Measurements from ENCODE around the gene SH3BP5.

The SH3BP5 gene

GRCh38 chr3:15276028-15276724 is 56.2 kb downstream of the SH3BP5 start:
- no peak for DNase-seq (ENCODE audit: low read depth in 2 of 2)

- DNase-seq (ENCODE audit: low read depth in 2 of 2), result no peak
Observed at GRCh38 chr3:15273227-15273626, 59.2 kb downstream of the SH3BP5 start.

DNA sequence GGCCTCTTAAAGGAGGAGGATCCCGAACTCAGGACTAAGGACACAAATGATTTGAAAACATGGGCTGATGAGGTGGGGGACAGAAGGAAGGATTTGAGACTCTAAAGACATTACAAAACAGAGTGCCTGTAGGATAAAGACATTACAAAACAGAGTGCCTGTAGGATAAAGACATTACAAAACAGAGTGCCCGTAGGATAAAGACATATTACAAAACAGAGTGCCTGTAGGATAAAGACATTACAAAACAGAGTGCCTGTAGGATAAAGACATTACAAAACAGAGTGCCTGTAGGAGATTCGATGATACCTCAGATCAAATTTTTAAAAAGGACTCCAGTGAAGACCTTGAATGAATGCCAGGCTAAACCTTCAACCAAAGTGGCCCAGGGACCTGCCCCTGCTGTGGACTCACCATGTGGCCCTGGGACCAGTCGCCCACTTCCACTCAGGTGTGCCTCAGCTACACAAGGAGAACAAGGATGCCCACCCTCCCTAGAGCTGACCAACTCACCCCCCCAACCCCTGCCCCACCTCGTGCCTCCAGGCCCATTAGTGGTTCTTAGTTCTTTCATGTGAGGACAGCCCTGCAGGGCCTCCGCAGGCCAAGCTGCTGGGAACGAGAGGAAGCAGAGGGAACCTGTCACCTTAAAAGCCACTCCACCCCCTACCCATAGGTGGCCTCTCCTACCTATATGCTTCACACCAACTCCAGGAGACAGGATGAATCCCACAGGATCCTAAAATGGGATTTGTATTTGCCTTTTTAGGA is 59.8 kb downstream of the SH3BP5 start:
- no peak for DNase-seq (ENCODE audit: low read depth in 2 of 2)

- peak; percentile 74 to 78 for DNase-seq (ENCODE audit: low read depth in 2 of 2)
Observed at GRCh38 chr3:15271785-15272381, 60.5 kb downstream of the SH3BP5 start.

DNA sequence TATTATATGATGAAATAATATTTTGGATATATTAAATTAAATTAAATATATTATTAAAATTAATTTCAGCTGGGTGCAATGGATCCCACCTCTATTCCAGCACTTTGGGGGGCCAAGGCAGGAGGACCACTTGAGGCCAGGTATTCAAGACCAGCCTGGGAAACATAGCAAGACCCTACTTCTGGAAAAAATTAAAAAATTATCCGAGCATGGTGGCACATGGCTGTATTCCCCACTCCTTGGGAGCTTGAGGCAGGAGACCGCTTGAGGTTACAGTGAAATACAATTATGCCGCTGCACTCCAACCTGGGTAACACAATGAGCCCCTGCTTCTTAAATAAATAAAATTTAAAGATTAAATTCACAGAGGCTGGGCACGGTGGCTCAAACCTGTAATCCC is 61.4 kb downstream of the SH3BP5 start:
- DNase-seq (ENCODE audit: low read depth in 2 of 2), result no peak

DNA sequence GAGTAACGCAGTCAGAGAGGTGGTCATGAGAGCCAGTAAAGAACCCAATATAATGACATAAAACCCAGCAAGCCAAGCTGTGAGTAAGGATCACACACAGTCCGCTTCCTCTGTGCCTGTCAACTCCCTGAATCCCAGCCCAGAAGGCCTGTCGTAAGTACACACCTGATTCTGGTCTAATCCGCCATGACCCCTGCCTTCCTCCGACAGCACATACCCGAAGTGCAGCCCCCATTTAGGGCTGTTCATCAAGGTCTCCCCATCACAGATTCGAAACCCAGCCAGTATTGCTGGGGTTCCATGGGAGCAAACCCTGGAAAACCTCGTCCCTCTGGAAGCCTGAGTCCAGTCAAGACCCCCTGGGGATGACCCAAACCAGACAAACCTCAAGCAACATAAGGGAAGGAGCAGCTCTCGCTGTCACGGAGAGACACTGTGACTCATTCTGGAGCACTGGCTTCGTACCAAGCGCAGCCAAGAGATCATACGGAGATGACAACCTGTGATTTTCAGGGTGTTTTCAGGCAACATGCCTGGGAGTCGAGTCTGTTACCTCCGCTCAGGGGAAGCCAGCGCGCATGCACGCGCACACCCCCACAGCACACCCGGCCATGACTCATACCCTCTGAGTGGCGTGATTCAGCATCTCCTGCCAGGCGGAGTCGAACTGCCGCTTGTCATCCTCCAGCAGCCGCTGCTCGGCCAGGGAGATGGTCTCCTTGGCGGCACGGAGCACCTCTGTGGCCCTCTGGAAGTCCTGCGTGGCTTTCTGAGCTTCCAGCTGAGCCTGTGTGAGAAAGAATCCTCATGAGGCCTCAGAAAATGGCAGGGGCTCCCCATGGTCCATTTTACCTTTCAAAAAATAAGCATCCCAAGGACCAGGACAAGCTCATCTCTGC is 63.0 kb downstream of the SH3BP5 start:
- peak; percentile 77 to 87 for DNase-seq (ENCODE audit: low read depth in 2 of 2)

DNA sequence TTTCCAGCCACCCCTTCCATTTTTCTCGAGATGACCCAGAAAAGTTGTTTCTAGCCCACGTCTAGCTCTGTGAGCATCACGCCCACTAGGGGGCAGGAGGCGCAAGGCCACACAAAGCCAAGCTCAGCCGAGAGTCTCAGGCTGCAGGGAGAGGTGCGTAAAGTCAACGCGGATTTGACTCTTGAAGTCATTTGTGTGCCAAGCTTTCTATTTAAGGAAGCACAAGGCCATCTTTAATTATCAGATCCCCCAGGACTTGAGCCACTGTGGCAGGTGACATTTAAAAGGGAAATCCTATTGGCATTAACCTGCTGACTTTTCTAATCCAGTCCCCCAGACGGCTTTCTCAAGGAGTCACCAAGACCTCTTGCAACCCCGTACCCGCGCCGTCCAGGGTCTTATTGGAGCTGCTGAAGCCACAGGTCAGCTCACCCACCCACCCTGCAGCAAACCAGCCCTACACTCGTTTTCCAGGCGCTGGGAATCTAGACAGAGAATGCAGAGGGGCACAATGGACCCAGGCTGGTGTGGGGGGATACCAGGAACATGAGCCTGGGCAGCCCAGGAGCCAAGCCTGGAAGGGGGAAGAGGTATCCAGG is 64.3 kb downstream of the SH3BP5 start:
- DNase-seq (ENCODE audit: low read depth in 2 of 2), result peak; percentile 69 to 72

DNA sequence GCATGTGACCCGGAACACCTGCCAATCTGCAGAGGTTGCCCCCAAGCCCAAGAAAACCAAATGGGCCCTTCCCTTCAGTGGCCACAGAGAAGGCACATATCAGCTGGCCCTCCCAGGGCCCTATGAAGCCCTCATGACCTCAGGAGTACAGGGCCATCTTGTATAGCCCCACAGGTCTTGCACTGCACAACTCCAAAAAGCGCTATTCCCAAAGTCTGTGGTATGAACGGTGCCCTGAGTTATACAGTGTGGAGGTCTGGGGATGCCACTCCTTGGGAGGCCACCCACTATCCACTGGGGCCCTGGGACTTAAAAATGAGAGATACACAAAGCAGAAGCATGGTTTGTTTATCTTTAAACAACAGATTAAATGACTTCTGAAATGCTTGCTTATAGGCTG is 64.9 kb downstream of the SH3BP5 start:
- no peak for DNase-seq (ENCODE audit: low read depth in 2 of 2)

- DNase-seq (ENCODE audit: low read depth in 2 of 2), result no peak
Observed at GRCh38 chr3:15266510-15267376, 65.6 kb downstream of the SH3BP5 start.

DNA sequence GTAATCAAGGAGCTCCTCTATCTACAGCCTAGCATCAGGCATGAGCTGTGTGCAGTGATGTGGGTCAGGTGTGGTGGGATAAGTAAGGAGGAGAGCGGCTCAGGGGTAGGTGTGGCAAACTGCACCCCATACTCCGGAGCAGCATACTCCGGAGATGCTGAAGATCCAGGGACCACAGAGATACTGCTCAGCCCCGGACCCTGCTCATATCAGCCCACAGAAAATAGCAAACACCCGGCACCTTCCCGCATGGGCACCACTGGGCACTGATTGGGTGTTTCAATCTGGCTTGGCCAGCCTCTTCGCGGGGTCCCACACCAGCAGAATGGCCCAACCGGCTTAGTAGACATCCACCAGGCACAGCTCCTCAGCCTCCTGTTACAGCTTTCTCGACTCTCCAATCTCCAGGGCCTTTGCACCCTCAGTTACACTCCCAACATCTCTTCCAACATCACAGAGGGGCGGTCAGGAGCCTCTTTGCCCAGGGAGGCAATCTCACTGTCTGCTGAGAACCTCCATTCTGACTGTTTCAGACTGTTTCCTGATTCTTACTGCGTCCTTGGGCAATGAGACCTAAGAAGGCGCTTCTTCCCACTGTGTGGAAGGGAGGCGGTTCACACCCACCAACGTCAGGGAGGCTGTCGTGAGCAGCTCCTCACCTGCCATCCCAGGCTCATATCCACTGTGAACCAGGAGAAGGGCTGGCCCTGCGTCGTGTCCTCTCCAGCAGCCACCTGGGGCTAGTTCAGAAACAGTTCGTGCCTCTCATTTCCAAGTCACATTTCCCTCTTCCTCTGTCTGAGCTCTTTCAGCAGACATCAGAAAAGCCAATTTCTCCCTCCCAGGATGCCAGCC is 66.5 kb downstream of the SH3BP5 start:
- DNase-seq (ENCODE audit: low read depth in 2 of 2), result no peak

DNA sequence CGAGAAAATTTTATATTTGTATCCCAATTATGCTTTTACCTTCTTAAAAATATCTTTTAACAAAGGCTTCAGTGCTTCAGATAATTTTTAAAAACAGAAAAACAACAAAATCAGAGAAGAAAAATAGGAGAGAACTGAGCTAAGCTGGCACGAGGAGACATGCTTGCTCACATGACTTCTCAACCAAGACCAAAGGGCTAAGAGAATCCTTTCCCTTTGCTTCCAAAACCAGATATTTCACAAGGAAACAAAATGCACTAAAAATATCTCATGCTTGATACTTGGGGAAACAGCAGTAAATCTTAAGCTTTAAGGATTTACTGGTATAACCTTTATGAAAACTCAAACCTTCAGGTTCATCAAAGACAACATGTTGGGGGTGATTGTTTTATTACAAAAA is 67.9 kb downstream of the SH3BP5 start:
- DNase-seq (ENCODE audit: low read depth in 2 of 2), result no peak

- no peak for DNase-seq (ENCODE audit: low read depth in 2 of 2)
Observed at GRCh38 chr3:15263926-15264325, 68.5 kb downstream of the SH3BP5 start.

GRCh38 chr3:15263120-15263519 is 69.3 kb downstream of the SH3BP5 start:
- DNase-seq (ENCODE audit: low read depth in 2 of 2), result no peak

DNA sequence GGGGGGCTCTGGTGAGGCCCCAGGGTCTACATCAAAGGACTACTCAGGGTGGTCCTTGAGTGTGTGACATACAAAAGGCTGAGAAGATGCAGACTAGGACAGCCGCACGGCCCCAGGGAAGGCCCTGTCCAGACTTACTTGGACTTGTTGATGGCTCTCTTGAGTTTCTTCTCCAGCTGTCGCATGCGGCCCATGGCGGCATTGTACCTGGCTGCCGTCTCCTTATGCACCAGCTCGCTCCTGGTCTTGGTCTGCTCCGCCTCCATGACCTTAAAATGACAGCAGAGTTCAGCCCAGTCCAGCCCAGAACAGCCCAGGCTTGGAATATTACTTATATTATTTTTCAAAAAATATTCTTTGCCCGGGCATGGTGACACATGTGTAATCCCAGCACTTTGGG is 70.4 kb downstream of the SH3BP5 start:
- DNase-seq (ENCODE audit: low read depth in 2 of 2), result no peak

DNA sequence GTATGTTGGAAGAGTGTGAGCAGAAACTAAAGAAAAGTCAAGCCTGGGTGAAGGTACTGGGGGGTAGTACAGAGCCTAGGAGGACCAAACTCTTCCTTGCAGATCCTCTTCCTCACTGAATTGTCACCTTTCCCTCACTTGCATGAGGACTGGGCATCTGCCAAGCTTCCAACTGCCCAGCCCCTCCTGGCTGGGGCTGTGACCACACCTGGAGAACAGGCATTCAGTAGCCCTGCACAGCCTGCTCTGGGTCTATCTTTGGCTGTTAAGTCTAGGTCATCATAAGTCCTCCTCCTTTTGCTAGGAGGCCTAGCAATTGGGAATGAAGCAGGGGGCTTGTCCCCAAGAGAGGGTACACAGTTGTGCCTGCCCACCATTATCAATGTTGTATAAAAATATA is 71.1 kb downstream of the SH3BP5 start:
- no peak for DNase-seq (ENCODE audit: low read depth in 2 of 2)

DNA sequence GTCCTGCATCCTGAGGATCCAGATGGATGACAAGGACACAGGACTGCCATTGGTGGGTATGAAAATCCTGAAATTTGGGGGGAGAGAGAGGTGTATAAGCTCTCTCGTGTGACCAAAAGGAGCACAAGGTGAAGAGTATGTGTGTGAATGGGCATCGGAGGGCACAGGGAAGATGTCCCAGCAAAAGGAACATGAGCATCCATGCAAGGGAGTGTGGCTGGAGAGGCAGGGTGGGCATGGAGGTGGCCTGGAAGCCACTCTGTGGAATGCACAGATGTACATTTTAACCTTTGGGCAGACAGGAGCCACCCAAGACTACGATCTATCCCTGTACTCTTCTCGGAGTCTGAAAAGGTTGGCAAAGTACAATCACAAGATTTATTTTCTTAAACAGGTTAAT is 71.9 kb downstream of the SH3BP5 start:
- DNase-seq (ENCODE audit: low read depth in 2 of 2), result no peak

- no peak for DNase-seq (ENCODE audit: low read depth in 2 of 2)
Observed at GRCh38 chr3:15258720-15259119, 73.7 kb downstream of the SH3BP5 start.

DNA sequence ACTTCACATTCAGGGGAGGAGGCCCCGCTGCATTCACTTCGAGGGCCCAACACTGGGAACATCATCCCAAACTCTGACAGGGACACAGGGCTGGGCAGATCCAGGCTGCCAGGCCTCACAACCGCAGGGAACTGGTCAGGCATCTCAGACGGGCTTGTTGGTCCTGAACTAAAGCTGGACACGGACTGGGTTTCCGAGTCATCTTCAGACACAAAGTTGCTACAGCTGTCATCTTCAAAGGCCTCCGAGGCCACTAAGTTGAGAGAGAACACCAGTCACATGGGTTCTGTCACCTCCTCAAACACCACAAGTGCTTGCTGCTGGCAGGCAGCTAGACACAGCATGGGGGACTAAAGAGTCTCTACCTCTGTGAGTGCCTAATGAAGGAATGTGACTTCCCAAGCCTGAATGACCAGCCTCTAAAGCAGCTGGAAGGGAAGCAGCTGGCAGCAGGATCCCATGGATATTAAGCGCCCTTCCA is 75.5 kb downstream of the SH3BP5 start:
- no peak for DNase-seq (ENCODE audit: low read depth in 2 of 2)

DNA sequence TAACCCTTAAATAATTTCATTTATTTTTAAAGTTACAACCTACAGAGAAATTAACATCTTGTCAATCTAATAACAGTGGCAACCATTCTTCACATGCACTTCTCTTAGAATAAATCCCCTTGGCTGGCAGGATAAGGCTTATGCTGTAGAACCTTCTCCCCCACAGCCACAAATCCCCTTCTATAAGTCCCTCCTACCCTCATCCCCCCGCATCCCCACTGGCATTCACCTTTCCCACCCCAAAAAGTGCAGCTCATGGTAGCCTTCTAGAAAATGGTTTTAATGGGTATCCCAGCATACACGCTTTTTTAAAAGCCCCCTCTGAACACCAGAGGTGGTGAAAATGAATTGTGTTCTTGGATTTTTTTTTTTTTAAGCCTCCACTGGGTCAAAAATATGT is 77.2 kb downstream of the SH3BP5 start:
- DNase-seq (ENCODE audit: low read depth in 2 of 2), result no peak
